HL-60 (cell line): Measurements from ENCODE around the gene FABP3.

Experiments
- CTCF ChIP-seq: IDR thresholded peaks from one replicate; pipeline ENCODE4 v1.5.1; 2011; ENCODE audit warnings: low read length, control low read depth, inconsistent platforms; ENCODE audit not compliant: insufficient read depth
- GABPA ChIP-seq: IDR thresholded peaks from 2 replicates; pipeline ENCODE4 v1.6.1; 2012; ENCODE audit warnings: low read depth
- POLR2AphosphoS5 ChIP-seq: IDR thresholded peaks from 2 replicates; pipeline ENCODE4 v1.6.1; 2012; ENCODE audit warnings: low read depth

- TF ChIP-seq GABPA (no peak), POLR2AphosphoS5 (no peak), CTCF (no peak)
Observed at GRCh38 chr1:31382379-31382989, 9.6 kb upstream of the FABP3 start.
